Endometrial microvascular endothelial cells (primary cell): Measurements from ENCODE around the gene CCDC177. TPM values are rescaled to one million over a fixed set of nuclear protein-coding genes. Genes with fewer than 3 reads are reported as not detected.

ENCODE experiments used
- in situ Hi-C: cut with HindIII; loops from 2 replicates; pipeline ENCODE4 v1.10.0; 2017; ENCODE audit warnings: low sequenced_read_pairs, low pct_unique_long_range_greater_than_20kb; ENCODE audit errors: inconsistent ontology term
- total RNA-seq: library from RNA; depleted of rRNA; stranded (reverse); fragments of >200 nt; gene quantifications from one replicate; pipeline ENCODE4 v1.2.3, GENCODE V29; 2015; ENCODE audit errors: inconsistent ontology term

Gene CCDC177
- total RNA-seq: not detected

- in situ Hi-C loops: no loop called here
Measured at GRCh38 chr14:69574263-69574953, at the start of gene CCDC177. Gene CCDC177, minus strand, starts transcription at chr14:69574871. Its CDS starts 1,249 bp downstream, at chr14:69573622.

DNA sequence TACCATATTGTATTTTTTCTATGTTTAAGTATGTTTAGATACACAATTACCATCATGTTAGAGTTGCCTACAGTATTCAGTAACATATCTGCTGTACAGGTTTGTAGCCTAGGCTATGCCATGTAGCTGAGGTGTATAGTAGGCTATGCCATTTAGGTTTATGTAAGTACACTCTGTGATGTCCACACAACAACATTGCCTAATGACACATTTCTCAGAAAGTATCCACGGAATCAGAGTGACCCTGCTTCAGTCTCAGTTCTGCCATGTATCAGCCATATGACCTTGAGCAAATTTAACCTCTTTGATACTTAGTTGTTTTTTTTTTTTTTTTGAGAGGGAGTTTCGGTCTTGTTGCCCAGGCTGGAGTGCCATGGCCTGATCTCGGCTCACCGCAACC, 49.5 kb upstream of the CCDC177 start:
- in situ Hi-C loops: no loop called here

GRCh38 chr14:69620981-69621380, 46.3 kb upstream of the CCDC177 start:
- in situ Hi-C loops: no loop called here

GRCh38 chr14:69620211-69620611, 45.5 kb upstream of the CCDC177 start:
- in situ Hi-C loops: no loop called here

- in situ Hi-C loops: no loop called here
Measured at GRCh38 chr14:69619012-69619411, 44.3 kb upstream of the CCDC177 start.

DNA sequence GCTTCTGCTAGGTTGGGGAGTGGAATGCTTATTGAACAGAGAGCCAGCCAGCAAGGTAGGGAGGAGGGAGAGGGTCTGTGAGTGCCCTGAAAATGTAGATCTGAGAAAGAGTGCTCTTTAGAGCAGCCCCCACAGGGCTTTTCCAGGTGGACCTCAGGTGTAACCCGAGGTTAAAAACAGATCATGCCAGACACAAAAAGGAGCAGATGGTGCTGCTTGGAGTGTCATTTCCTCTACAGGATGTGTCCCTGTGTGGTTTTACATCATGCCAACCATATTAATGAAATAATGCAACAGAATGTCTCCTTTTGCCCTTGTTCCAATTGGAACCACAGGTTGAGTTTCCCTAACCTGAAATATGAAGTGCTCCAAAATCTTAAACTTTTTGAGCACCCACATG, 43.1 kb upstream of the CCDC177 start:
- in situ Hi-C loops: no loop called here

GRCh38 chr14:69616408-69616773, 41.7 kb upstream of the CCDC177 start:
- in situ Hi-C loops: no loop called here

- in situ Hi-C loops: no loop called here
Measured at GRCh38 chr14:69615496-69616407, 41.1 kb upstream of the CCDC177 start.

DNA sequence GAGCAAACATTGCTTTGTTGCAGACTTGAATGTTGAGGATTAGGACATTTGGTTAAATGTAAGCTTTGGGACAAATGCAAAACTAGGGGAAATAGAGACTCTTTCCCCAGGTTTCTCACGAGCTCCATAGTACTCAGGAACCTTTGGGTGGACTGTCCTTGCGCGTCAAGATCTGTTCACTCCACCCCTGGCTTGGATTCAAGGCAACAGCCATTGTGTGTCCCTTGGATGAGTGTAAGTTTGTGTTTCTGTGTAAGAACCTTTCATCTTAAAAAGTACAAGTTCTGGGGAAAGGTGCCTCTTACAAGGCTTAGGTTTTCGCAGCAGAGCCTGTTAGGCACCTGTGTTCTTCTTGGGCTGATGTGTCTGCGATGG, 40.4 kb upstream of the CCDC177 start:
- in situ Hi-C loops: no loop called here

DNA sequence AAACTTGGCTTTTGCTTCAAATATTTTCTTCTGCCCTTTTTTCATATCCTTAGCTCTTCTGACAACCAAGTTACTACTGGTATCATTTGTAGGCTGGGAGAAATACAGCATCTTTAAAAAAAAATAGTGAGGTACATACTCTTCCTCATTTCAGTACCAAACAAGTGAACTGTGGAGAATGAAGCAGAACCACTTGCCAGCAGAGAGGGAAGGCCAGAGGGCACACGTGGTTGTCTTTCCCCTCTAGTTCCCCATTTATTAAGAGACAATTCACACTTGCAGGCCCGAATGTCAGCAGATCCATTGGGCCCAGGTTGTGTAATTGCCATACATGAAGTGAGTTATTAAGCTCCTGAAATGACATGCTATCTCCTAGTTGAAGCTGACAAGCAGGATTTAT, 39.9 kb upstream of the CCDC177 start:
- in situ Hi-C loops: no loop called here

DNA sequence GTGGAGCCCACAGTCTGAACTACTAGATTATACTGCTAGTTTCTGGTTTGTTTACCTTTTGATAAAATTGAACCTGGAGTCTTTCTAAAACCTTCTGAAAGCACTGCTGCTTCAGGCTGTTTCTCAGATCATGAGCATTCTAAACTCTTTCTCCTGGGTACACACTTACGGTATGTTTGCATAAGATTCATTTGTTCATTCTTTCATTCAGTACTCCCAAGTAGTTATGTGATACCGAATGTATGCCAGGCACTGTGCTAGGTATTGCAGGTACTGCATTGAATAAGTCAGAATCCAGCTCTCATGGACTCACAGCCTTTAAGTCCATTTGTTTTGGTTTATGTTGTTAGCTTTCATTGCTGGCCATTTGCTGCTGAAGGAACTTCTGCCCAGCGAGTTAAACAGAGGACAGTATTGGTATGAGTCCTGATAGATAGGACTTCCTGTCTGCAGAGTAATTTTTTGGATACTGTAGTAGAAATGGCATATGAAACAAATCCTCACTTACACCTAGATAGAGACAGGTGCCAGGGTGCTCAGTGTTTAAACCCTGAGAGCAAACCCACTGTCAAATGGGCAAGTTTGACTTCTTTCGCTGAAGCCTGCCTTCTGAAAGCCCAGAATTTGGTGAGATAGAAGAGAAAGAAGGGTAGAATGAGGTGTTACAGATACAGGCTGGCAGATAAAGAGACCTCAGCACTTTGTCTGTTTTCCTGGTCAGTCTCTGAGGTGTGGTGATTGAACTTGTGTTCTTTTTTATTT, 38.8 kb upstream of the CCDC177 start:
- in situ Hi-C loops: no loop called here

- in situ Hi-C loops: no loop called here
Measured at GRCh38 chr14:69612783-69613130, 38.1 kb upstream of the CCDC177 start.

DNA sequence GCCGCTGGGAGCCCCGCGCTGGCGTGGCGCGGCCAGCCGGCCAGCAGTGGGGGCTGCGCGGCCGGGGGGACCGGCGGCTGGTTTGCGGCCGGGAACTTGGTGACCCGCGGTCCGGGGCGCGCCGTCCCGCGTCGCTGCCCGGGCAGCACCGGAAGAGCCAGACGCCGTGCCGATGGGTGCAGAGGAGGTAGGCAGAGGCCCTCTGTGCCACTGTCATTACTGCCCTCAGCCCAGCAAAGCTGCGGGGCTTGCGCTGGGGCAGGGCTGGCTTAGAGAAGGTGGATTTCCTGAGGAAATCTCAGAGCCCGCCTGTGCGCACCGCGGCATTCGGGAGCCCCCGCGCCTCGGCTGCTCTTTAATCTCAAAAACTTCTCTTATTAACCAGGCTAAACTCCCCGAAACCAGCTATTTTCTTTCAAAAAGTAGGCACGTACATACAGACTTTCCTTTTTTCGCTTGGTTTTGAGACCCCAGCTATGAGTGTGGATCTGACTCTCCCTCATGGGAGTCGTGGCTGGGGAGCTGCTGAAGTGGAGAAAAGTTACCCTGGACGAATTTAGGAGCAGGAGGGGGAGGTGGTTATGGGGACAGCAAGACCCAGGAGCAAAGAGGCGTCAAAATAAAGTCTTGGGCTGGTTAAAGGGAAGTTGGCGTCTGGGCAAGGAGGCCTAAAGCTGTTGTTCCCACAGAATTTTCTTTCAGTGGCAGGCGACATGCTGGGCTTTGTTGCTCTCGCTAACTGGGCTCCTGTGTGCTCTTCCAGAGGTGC, 37.5 kb upstream of the CCDC177 start:
- in situ Hi-C loops: no loop called here

GRCh38 chr14:69611172-69612013, 36.7 kb upstream of the CCDC177 start, which contains the start of gene SUSD6:
Gene SUSD6, plus strand, starts transcription at chr14:69611596. Its CDS starts 46,997 bp downstream, at chr14:69658593.
- in situ Hi-C loops: no loop called here

GRCh38 chr14:69610874-69611171, 36.2 kb upstream of the CCDC177 start:
- in situ Hi-C loops: no loop called here

GRCh38 chr14:69610020-69610873, 35.6 kb upstream of the CCDC177 start:
- in situ Hi-C loops: no loop called here
